Measurements from ENCODE around the gene NTM.

Gene NTM

DNA sequence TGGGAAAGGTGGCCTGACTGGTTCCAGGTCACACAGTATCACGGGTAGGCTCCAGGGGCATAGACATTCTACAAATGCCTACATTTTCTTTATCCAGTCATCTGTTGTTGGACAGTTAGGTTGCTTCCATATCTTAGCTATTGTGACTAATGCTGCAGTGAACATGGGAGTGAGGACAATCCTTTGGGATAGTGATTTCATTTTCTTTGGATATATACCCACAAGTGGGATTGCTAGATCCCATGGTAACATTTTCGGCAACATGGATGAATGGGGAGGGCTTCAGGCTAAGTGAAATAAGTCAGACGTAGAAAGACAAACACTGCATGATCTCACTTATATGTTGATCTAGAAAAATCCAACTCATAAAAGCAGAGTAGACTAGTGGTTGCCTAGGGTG is 744.3 kb downstream of the NTM start:
- no peak for DNase-seq (ENCODE audit: low read depth)
- no peak overlapping the region for H3K4me3 ChIP-seq (ENCODE audit: low read depth, low read length)
- TF ChIP-seq CTCF (IDR thresholded peaks at IDR 0.05; ENCODE audit: low read depth, low read length, missing control alignments) = no peak

DNA sequence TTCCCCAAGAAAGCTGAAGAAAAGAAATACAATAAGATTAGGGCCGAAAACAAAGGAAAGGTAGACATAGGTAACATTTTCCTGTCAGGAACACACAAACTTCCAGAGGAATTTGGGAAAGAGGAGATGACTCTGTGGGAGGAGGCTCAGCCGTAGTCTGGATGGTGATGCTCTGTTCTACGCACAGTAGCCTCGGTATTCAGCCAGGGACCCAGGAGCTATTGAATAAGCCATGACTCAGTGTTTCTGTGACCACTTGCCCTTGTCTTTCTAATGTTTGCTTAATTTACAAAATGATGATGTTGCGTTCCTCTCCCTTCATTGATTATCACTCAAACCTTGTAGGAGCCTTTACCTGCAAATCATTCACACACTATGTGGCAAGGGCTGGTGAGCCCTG is 745.0 kb downstream of the NTM start:
- TF ChIP-seq CTCF (IDR thresholded peaks at IDR 0.05; ENCODE audit: low read depth, low read length, missing control alignments) = no peak
- no peak for DNase-seq (ENCODE audit: low read depth)
- no peak overlapping the region for H3K4me3 ChIP-seq (ENCODE audit: low read depth, low read length)

DNA sequence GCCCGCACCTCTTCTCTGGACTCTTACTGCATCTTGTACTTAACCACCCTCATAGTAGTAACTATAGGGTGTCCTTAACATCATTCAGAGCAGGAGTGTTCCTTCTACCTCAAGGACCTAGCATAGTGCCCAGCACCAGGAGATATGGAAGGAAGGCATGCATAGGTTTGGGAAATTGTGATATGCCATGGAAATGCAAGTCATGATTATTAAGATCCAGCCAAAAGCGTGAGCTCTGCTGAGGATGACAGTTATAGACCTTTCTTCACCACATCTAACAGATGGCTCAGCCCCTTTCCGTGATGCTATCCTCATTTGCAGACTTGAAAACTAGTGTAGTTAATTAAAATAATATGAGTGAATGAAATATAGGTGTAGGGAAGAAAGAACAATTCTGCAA is 746.1 kb downstream of the NTM start:
- no peak overlapping the region for H3K4me3 ChIP-seq (ENCODE audit: low read depth, low read length)
- TF ChIP-seq CTCF (IDR thresholded peaks at IDR 0.05; ENCODE audit: low read depth, low read length, missing control alignments) = no peak
- no peak for DNase-seq (ENCODE audit: low read depth)

DNA sequence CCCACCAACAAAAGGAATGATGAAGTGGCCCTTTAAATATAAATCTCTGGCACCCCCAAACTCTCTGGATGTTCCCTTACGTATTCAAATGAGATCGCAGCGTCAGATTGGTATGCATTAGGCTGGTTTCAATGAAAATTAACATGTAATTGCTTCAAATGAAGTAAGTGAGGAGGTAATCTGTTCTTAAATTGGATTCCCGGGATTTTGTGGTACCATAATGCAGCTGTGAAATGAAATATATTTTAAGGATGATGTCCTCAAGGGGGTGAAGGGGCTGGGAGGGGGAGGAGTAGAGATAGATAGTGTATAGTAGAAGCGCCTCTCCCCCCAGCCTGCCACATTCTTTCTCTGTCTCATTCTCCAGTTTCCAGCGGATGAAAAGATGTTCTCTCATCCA is 748.2 kb downstream of the NTM start:
- no peak overlapping the region for H3K4me3 ChIP-seq (ENCODE audit: low read depth, low read length)
- TF ChIP-seq CTCF (IDR thresholded peaks at IDR 0.05; ENCODE audit: low read depth, low read length, missing control alignments) = no peak
- DNase-seq (ENCODE audit: low read depth) = no peak

GRCh38 chr11:132119573-132119972 is 749.2 kb downstream of the NTM start:
- no peak overlapping the region for H3K4me3 ChIP-seq (ENCODE audit: low read depth, low read length)
- TF ChIP-seq CTCF (IDR thresholded peaks at IDR 0.05; ENCODE audit: low read depth, low read length, missing control alignments) = no peak
- no peak for DNase-seq (ENCODE audit: low read depth)

DNA sequence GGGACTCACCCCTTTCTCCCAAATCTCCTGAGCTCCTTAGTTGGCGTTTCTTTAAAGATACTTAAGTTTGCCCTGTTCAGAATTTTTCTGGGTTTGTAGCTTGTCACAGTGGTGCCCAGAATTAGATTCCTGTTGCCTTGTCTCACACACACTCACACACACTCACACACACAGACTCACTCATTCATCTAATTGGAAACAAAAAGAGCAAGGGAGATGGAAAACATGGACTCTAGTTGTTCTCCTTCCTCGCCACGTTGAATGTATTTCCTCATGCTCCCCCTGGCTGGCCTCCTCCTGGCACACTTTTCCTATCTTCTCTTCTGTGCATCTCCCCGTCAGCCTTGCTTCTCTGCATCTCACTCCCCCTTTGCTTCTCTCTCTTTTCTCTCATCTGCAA is 752.3 kb downstream of the NTM start:
- no peak for TF ChIP-seq CTCF (IDR thresholded peaks at IDR 0.05; ENCODE audit: low read depth, low read length, missing control alignments)
- DNase-seq (ENCODE audit: low read depth) = no peak
- no peak overlapping the region for H3K4me3 ChIP-seq (ENCODE audit: low read depth, low read length)

GRCh38 chr11:132123449-132123848 is 753.0 kb downstream of the NTM start:
- TF ChIP-seq CTCF (IDR thresholded peaks at IDR 0.05; ENCODE audit: low read depth, low read length, missing control alignments) = no peak
- no peak overlapping the region for H3K4me3 ChIP-seq (ENCODE audit: low read depth, low read length)
- no peak for DNase-seq (ENCODE audit: low read depth)

Measured in GM12864 (cell line).